Transverse colon (tissue), 4 donors: ENCODE data around the gene AP1M1. TPM values are rescaled to one million over a fixed set of nuclear protein-coding genes. Genes with fewer than 3 reads are reported as not detected.
"Not testable (repeated sequence)": the region's sequence is repeated elsewhere in the genome, so short reads cannot be mapped to it uniquely, and the experiment has no call there.

Source experiments
- DNase-seq: peaks from one replicate; pipeline ENCODE4 v3.0.0-alpha.2; 2019
- H3K27ac ChIP-seq, 4 donors: fragments of 200-600 bp; sonication (generic); 2 replicates each; pipeline ENCODE4 v1.5.1; 2016 to 2018; ENCODE audit warnings: inconsistent platforms in 4 of 4
- H3K27me3 ChIP-seq: fragments of 200-600 bp; sonication (generic); 2 replicates; pipeline ENCODE4 v1.5.1; 2017; ENCODE audit warnings: inconsistent platforms
- H3K36me3 ChIP-seq, 4 donors: fragments of 200-600 bp; sonication (generic); 2 replicates each; pipeline ENCODE4 v1.5.1; 2017 to 2019; ENCODE audit warnings: inconsistent platforms in 4 of 4
- H3K4me1 ChIP-seq, 4 donors: fragments of 200-600 bp; sonication (generic); 2 replicates each; pipeline ENCODE4 v1.5.1; 2017 to 2020; ENCODE audit warnings: inconsistent platforms in 4 of 4
- H3K4me3 ChIP-seq, 4 donors: fragments of 200-600 bp; sonication (generic); 1 replicate in 1 of 4; 2 replicates in 3 of 4; pipeline versions ENCODE4 v1.5.1 to v1.6.1; 2017 to 2019; ENCODE audit warnings: inconsistent platforms in 4 of 4
- H3K9me3 ChIP-seq, 2 donors: fragments of 200-600 bp; sonication (generic); 2 replicates each; pipeline ENCODE4 v1.5.1; 2017 to 2019; ENCODE audit warnings: inconsistent platforms in 2 of 2
- EP300 ChIP-seq: sonication (generic); formaldehyde crosslinking; IDR thresholded peaks from one replicate; pipeline ENCODE4 v1.6.1; 2017; ENCODE audit warnings: antibody characterized with exemption, low read depth
- POLR2A ChIP-seq: fragments of 450-650 bp; IDR thresholded peaks from one replicate; pipeline ENCODE4 v1.6.1; 2016; ENCODE audit warnings: antibody characterized with exemption, mild to moderate bottlenecking, moderate library complexity
- POLR2AphosphoS5 ChIP-seq, 3 donors: sonication (generic); formaldehyde crosslinking; IDR thresholded peaks; one replicate each; pipeline ENCODE4 v1.6.1; 2016; ENCODE audit warnings: antibody characterized with exemption in 3 of 3
- WGBS, 2 donors: methylation state at CpG; one replicate each; pipeline ENCODE4 v1.1.5; 2018; ENCODE audit warnings: low coverage in 1 of 2; 5-methylcytosine and 5-hydroxymethylcytosine counted together
- in situ Hi-C, 4 donors: fragments of 200-750 bp; cut with MboI; loops; one replicate each; pipeline versions ENCODE4 v1.15.0 to v1.15.1; 2017; ENCODE audit warnings: low sequenced_read_pairs in 3 of 4, low pct_ligation_motif_present in 1 of 4, low pct_unique_long_range_greater_than_20kb in 1 of 4
- intact Hi-C: fragments of 100-400 bp; cut with DNase I; formaldehyde crosslinking; loops from one replicate; pipeline ENCODE4 v1.15.1; 2023; ENCODE audit warnings: low total_unique reads
- total RNA-seq, 4 donors: library from RNA; depleted of rRNA; stranded (reverse); fragments of >200 nt; gene quantifications; one replicate each; pipeline ENCODE4 v1.1.0, GENCODE V29; 2016
- TF ChIP-seq, protein P1 (sequence below), 5 experiments: fragments of 200-600 bp in 3 of 5; fragments of 450-650 bp in 2 of 5; sonication (generic) in 3 of 5; IDR thresholded peaks; 1 replicate in 2 of 5; 2 replicates in 3 of 5; pipeline ENCODE4 v1.5.1; 2016 to 2017; ENCODE audit warnings: antibody characterized with exemption in 5 of 5, inconsistent platforms in 3 of 5, mild to moderate bottlenecking in 2 of 5, moderate library complexity in 1 of 5

Gene AP1M1
- total RNA-seq, 4 donors from 2014 or later: 15.1 to 41.8 (median 35.0) TPM

DNA sequence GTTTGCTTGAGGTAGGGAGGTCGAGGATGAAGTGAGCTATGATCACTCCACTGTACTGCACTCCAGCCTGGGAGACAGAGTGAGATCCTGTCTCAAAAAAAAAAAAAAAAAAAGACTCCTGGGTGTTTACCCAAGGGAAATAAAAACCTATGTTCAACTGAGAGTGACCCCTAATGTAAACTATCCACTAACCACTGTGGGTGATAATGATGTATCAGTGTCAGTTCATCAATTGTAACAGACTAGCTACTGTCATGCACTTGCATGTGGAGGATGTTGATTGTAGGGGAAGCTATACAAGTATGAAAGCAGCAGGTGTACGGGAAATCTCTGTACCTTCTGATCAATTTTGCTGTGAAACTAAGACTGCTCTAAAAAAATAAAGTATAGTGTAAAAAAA lies 21.8 kb upstream of the AP1M1 start:
- TF ChIP-seq, protein P1, sequence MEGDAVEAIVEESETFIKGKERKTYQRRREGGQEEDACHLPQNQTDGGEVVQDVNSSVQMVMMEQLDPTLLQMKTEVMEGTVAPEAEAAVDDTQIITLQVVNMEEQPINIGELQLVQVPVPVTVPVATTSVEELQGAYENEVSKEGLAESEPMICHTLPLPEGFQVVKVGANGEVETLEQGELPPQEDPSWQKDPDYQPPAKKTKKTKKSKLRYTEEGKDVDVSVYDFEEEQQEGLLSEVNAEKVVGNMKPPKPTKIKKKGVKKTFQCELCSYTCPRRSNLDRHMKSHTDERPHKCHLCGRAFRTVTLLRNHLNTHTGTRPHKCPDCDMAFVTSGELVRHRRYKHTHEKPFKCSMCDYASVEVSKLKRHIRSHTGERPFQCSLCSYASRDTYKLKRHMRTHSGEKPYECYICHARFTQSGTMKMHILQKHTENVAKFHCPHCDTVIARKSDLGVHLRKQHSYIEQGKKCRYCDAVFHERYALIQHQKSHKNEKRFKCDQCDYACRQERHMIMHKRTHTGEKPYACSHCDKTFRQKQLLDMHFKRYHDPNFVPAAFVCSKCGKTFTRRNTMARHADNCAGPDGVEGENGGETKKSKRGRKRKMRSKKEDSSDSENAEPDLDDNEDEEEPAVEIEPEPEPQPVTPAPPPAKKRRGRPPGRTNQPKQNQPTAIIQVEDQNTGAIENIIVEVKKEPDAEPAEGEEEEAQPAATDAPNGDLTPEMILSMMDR (IDR thresholded peaks at IDR 0.05): no peak
- TF ChIP-seq POLR2A (no peak), POLR2AphosphoS5 (IDR thresholded peaks at IDR 0.05) (no peak), EP300 (no peak)
- in situ Hi-C loops: loop anchor here (5.0 to 25.0 kb wide), 4 partner anchors 131 to 539 kb away; partner anchors contain the start of gene CYP4F3 (in 3 of the 4)
- H3K27me3 ChIP-seq: no peaks in the 10 kb centered on the region
- H3K27ac ChIP-seq: peak overlapping the region in 1 of 4 donors; percentile 30
- H3K4me1 ChIP-seq: no peaks in the 10 kb centered on the region
- intact Hi-C loops: no loop called here
- H3K4me3 ChIP-seq: no peak overlapping the region
- WGBS, 2 donors: 50 to 67% methylated on average over 2 of the region's 2 CpGs
- H3K36me3 ChIP-seq: no peaks in the 10 kb centered on the region
- no peaks in the 10 kb centered on the region for H3K9me3 ChIP-seq
- DNase-seq: no peak

DNA sequence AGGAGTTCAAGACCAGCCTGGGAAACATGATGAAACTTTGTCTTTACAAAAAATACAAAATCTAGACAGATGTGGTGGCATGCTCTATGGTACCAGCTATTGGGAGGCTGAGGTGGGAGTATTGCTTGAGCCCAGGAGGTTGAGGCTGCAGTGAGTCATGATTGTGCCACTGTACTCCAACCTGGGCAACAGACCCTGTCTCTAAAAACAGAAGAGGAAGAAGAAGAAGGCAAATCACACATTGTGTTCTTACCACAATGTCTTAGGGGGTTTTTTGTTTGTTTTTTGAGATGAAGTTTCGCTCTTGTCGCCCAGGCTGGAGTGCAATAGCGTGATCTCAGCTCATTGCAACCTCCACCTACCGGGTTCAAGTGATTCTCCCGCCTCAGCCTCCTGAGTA lies 18.8 kb upstream of the AP1M1 start:
- H3K36me3 ChIP-seq, H3K27ac ChIP-seq, DNase-seq, H3K4me3 ChIP-seq, H3K27me3 ChIP-seq, intact Hi-C loops, H3K9me3 ChIP-seq, H3K4me1 ChIP-seq: not testable (repeated sequence)
- in situ Hi-C loops: loop anchor here (5.0 to 25.0 kb wide), 4 partner anchors 134 to 542 kb away; partner anchors contain the start of gene CYP4F3 (in 3 of the 4)
- WGBS, 2 donors: 78% methylated on average over 5 of the region's 5 CpGs; no CpG with 5 or more reads in 1 of the 2 donors

GRCh38 chr19:16180611-16181010 lies 17.1 kb upstream of the AP1M1 start:
- intact Hi-C loops (loop anchor here (5.0 to 10.0 kb wide), 2 partner anchors 138 to 556 kb away; no protein-coding TSS in a partner anchor), in situ Hi-C loops (loop anchor here (10.0 to 25.0 kb wide), 5 partner anchors 126 to 556 kb away; partner anchors contain the start of gene CYP4F3 (in 3 of the 4))
- TF ChIP-seq POLR2AphosphoS5 (IDR thresholded peaks at IDR 0.05) (no peak), POLR2A (no peak), EP300 (no peak)
- TF ChIP-seq, protein P1 (IDR thresholded peaks at IDR 0.05): no peak
- H3K9me3 ChIP-seq: no peaks in the 10 kb centered on the region
- no peaks in the 10 kb centered on the region for H3K36me3 ChIP-seq
- no peak overlapping the region for H3K27ac ChIP-seq
- no peak for DNase-seq
- WGBS, 2 donors: 50 to 60% methylated on average over 4 of the region's 4 CpGs
- H3K27me3 ChIP-seq: peaks cover 3% of the 10 kb centered on the region
- no peak overlapping the region for H3K4me3 ChIP-seq
- H3K4me1 ChIP-seq: peaks cover 0 to 12% (median 8%) of the 10 kb centered on the region in 4 donors

DNA sequence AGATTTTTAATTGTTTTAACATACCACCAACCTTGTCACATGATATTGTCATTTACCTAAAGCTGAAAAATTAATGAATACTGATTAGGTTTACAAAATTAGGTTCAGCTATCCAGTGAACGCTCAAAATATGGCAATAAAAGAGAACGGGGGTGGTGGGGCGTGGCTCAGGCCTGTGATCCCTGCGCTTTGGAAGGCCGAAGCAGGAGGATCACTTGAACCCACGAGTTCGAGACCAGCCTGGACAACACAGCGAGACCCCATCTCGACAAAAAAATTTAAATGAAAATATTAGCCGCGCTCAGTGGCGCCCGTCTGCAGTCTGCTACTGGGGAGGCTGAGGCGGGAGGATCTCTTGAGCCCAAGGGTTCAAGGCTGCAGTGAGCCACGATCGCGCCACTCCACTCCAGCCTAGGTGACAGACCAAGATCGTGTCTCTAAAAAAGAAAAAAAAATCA lies 13.0 kb upstream of the AP1M1 start:
- WGBS, 2 donors: 8 to 40% methylated on average over 8 to 18 of the region's 18 CpGs
- H3K4me3 ChIP-seq: peak overlapping the region; percentile 33 to 92 (median 90)
- peaks cover 3% of the 10 kb centered on the region for H3K27me3 ChIP-seq
- in situ Hi-C loops (loop anchor here (10.0 to 25.0 kb wide), 5 partner anchors 130 to 560 kb away; partner anchors contain the start of gene CYP4F3 (in 3 of the 4)), intact Hi-C loops (loop anchor here (5.0 to 10.0 kb wide), 2 partner anchors 142 to 560 kb away; no protein-coding TSS in a partner anchor)
- H3K9me3 ChIP-seq: no peaks in the 10 kb centered on the region
- H3K36me3 ChIP-seq: peaks cover 0 to under 1% (median 0%) of the 10 kb centered on the region in 4 donors
- peak overlapping the region; percentile 76 to 92 (median 86) for H3K27ac ChIP-seq
- TF ChIP-seq POLR2AphosphoS5 (IDR thresholded peaks at IDR 0.05): no peak
- TF ChIP-seq, protein P1 (IDR thresholded peaks at IDR 0.05): no peak
- no peak for TF ChIP-seq EP300
- no peak for TF ChIP-seq POLR2A
- no peak for DNase-seq
- peaks cover 12 to 37% (median 18%) of the 10 kb centered on the region in 4 donors for H3K4me1 ChIP-seq
